Stimulated activated CD4-positive, alpha-beta T cell treated with anti-CD3 and anti-CD28 coated beads, Interleukin-15, amount 100 ng/mL, for 24 hours (primary cell): Measurements from ENCODE around the gene THEM4.
A peak's percentile ranks its signal among the peaks of the same experiment; 100 is the strongest.

Experiments used
- DNase-seq: peaks from one replicate; pipeline ENCODE4 v3.0.0-alpha.2; 2020

THEM4 gene

GRCh38 chr1:151909167-151910149 is at the start of gene THEM4:
Gene THEM4 (minus strand): TSS chr1:151909511. CDS start chr1:151909458, 53 bp downstream.
- peak; percentile 99 for DNase-seq

- DNase-seq: no peak
Measured at GRCh38 chr1:151958959-151959358, 49.6 kb upstream of the THEM4 start.

- no peak for DNase-seq
Measured at GRCh38 chr1:151956957-151957497, 47.7 kb upstream of the THEM4 start.

DNA sequence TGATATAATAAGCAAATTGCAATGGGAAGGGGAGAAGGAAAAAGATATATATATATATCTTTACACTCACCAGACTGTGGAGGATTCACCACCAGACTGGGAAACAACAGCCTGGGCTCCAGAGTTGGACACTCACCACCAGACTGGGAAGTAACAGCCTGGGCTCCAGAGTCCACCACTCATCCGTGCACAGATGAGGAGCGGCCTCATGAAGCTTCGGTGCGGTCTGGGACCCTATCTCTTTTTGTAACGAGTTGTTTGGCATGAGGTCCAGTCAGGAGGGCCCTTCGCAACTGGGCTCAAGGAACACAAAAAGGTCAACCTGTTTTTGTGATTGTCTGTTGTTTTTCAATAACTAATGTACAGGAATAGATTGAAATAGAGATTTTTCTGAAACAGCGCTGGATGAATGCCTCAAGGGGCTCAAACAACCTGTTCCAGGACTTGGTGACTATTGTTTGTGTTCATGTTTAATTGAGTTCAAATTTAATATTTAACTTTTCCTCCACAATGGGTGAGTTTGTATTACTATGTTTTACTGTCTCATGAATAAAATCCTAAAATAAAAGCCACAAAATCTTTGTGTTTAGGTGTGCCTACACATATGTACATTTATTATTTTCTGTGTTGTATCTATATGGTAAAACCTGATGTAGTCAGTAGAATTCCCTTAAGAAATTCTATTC is 44.2 kb upstream of the THEM4 start:
- DNase-seq: no peak

GRCh38 chr1:151952811-151953210 is 43.5 kb upstream of the THEM4 start:
- DNase-seq: no peak

DNA sequence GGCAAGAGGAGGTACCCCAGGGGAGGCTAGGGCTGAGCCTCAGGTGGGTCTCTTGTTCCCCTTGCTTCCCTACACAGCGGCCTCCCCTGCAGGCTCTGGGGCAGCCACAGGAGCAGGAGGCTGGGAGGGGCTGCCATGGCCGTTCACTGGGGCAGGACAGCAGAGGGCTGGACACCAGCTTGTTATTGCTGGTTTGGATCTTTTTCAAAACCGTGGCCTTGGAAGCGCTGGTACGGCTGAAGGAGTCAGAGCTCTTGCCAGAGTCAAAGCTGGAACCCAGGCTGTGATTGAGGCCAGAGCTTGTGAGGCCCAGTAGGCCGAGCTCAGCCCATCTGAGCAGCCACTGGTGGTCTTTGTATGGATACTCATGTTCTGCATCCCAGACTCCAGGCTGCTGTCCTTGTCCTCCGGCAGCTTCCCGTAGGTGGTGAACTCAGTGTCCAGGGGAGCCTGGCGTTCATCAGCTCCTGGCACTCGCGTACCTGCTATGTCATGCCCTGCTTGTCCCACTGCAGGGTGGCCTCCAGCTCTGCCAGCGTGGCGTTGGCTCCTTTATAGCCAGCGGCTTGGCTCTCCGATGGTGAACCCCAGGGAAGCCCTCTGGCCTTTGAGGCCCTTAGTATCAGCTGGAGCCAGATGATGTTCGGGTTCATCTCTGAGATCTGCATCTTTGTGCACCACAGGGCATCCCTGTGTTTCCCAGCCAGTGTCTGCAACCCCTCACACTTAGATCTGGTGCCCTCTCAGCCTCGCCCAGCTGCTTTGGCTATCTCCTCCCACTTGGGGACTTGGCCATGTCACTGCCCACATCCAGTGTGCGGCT is 40.3 kb upstream of the THEM4 start:
- no peak for DNase-seq

DNA sequence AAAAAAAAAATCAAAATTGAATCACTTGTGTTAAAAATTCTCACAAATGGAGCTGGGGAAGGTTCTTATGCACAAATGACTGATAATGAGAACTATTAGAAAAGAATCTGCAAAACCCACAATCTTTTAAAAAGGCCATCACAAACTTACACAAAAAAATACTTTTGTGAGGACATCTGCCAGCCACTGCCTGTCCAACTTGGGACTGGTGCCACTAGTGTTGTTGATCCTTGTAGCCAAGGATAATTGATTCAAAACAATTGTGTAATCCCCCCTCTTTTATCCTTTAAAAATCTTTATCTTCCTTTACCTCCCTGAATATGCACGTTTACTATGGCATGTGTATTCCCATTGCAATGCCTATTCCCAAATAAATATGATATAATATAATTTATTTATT is 39.2 kb upstream of the THEM4 start:
- DNase-seq: no peak

- no peak for DNase-seq
Measured at GRCh38 chr1:151947140-151947539, 37.8 kb upstream of the THEM4 start.

DNA sequence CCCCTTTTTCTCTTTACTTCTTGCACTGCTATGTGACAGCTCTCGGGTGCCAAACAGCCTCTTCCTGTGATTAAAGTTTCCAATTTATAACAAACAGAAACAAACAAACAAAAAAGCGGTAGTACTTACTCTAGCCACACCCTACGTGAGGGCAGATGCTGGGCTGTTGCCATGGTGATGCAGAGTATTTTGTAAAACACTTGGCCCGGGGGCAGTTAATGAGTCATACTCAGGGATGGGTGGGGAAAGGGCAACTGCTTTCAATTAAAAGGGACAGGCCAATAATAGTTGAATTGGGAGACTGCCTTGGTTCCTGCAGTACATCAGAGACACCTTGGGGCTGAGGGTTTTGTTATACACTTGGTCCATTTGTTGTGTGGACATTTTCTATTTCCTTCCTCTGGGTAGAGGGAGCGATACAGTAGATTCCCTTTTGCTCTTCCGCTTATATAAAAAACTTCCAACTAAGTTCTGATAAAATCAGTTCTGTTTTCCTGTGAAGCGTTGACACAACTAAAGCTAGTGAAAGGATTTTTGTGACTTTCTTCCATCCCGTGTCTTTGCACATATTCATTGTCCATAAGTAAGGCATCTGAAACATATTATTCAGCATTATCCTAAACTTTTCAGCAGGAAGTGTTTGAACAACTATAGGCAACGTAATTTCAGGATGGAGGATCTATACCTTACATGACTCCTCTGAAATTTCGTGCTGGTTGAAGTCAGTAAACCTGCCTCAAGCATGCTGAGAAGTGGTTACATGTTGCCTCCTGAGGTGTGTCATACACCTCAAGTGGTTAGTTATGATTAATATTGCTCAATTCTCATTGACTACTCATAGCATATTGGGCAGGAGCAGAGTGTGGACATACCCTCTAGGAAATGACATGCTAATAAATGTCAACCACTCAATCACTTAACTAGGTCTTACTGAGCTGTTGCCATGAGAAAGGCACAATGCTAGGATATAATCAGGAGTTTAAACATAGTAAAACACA is 36.7 kb upstream of the THEM4 start:
- DNase-seq: peak; percentile 72

- DNase-seq: no peak
Measured at GRCh38 chr1:151944857-151945575, 35.7 kb upstream of the THEM4 start.

- DNase-seq: no peak
Measured at GRCh38 chr1:151944126-151944856, 35.0 kb upstream of the THEM4 start.

DNA sequence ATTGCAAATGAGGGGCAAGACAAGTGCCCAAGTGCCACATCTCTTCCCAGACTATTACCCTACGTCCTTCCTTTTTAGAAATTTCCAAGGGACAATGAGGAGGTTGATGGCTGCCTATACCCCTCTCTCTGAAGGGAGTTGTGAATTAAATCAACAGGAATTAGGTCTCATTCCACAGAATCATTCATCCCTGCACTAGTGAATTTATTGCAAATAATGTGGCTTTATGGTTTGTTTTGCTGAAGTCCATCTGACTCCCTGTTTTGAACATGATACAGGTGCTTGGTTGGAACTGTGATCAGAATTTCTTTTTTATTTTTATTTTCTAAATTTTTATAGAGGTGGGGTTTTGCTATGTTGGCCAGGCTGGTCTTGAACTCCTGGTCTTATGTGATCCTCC is 34.3 kb upstream of the THEM4 start:
- no peak for DNase-seq

DNA sequence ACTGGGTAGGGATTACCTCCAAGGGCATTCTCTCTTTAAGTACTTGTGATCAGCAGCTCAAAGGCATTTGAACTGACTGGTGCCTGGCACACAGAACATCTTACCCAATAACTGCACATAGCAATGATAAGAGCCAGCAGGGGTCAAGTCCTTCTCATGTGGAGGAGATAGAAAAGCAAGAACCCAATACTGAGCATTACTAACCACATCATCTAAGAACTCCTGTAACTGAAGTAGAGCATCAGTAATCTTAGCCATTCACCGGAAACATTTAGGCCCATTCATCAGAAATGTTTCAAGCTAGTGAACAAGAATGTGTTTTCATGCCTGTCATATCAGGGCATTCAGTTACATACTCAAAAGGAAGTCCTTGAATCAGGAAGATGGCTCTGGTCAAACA is 33.6 kb upstream of the THEM4 start:
- no peak for DNase-seq

DNA sequence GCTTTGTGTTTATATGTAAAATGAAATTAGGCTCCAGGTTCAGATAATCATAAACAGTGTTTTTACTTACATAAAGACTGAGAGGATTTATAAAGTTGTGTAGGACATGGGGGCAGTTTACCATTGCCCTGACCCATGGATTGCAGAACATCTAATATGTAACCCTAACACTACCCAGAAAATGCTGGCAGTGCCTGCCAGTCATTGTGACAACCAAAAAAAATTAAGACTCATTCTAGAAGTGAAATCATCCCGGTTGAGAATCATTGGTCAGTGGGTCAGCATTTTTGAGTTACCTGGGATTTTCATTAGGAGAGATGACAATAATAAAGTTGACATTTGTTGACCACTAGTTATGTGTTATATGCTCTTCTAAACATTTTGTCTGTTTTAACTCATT is 31.2 kb upstream of the THEM4 start:
- no peak for DNase-seq

- DNase-seq: no peak
Measured at GRCh38 chr1:151939779-151940178, 30.5 kb upstream of the THEM4 start.

GRCh38 chr1:151939141-151939540 is 29.8 kb upstream of the THEM4 start:
- no peak for DNase-seq

GRCh38 chr1:151936653-151937052 is 27.3 kb upstream of the THEM4 start:
- DNase-seq: no peak

GRCh38 chr1:151935894-151936602 is 26.7 kb upstream of the THEM4 start:
- DNase-seq: no peak

DNA sequence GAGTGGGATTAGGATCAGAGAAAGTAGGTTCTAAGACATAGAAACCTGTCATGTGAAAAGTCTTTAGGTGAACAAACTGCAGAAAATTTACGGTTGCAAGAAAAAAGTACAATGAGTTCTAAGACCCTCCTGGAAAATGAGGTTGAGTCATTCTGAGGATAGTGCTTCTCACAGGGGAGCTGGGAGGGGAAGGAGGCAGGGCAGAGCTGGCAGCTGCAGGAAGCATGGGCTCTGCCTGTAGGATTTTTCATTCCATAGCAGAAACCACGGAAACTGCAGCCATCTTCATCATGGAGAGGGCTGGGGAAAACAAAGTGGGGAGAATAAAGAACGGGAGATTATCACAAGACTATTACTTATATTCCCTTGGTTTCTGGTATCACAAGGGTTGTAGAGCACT is 25.8 kb upstream of the THEM4 start:
- no peak for DNase-seq
